IPS-18a (cell line): ENCODE data around the gene SEPTIN1.
A peak's percentile ranks its signal among the peaks of the same experiment; 100 is the strongest.

Experiments
- H3K27ac ChIP-seq: one replicate; pipeline ENCODE4 v1.5.1; 2013; ENCODE audit warnings: low read length
- H3K27me3 ChIP-seq: one replicate; pipeline ENCODE4 v1.6.1; 2013; ENCODE audit warnings: mild to moderate bottlenecking, low read length; ENCODE audit not compliant: control insufficient read depth, insufficient read depth
- H3K36me3 ChIP-seq: one replicate; pipeline ENCODE4 v1.6.1; 2013; ENCODE audit warnings: low read depth, low read length; ENCODE audit not compliant: control insufficient read depth
- H3K4me1 ChIP-seq: one replicate; pipeline ENCODE4 v1.6.1; 2013; ENCODE audit warnings: low read depth, low read length; ENCODE audit not compliant: control insufficient read depth
- H3K4me3 ChIP-seq: one replicate; pipeline ENCODE4 v1.5.1; 2013; ENCODE audit warnings: low read length
- H3K9ac ChIP-seq: one replicate; pipeline ENCODE4 v1.6.1; 2013; ENCODE audit warnings: mild to moderate bottlenecking, low read length, moderate library complexity
- H3K9me3 ChIP-seq: one replicate; pipeline ENCODE4 v1.6.1; 2013; ENCODE audit warnings: low read depth, low read length; ENCODE audit not compliant: control insufficient read depth

Gene SEPTIN1

GRCh38 chr16:30416047-30416603, 33.8 kb upstream of the SEPTIN1 start:
- Histone ChIP-seq H3K36me3 (peaks cover 21% of the 10 kb centered on the region), H3K9ac (no peak overlapping the region), H3K27ac (no peak overlapping the region)

GRCh38 chr16:30414159-30414558, 31.8 kb upstream of the SEPTIN1 start:
- H3K9ac ChIP-seq = no peak overlapping the region
- no peaks in the 10 kb centered on the region for H3K9me3 ChIP-seq
- H3K4me1 ChIP-seq = peaks cover 5% of the 10 kb centered on the region
- H3K27me3 ChIP-seq = no peaks in the 10 kb centered on the region
- peaks cover 17% of the 10 kb centered on the region for H3K36me3 ChIP-seq
- H3K4me3 ChIP-seq = no peak overlapping the region
- H3K27ac ChIP-seq = no peak overlapping the region

More at GRCh38 chr16:30416047-30416603, 33.8 kb upstream of the SEPTIN1 start:
- no peak overlapping the region for H3K4me3 ChIP-seq
- H3K27me3 ChIP-seq = no peaks in the 10 kb centered on the region
- H3K4me1 ChIP-seq = peaks cover 5% of the 10 kb centered on the region
- no peaks in the 10 kb centered on the region for H3K9me3 ChIP-seq

GRCh38 chr16:30413112-30413806, 30.9 kb upstream of the SEPTIN1 start:
- Histone ChIP-seq H3K4me3 (no peak overlapping the region), H3K4me1 (peaks cover under 1% of the 10 kb centered on the region), H3K9me3 (no peaks in the 10 kb centered on the region), H3K27ac (no peak overlapping the region), H3K27me3 (no peaks in the 10 kb centered on the region), H3K36me3 (peaks cover 14% of the 10 kb centered on the region), H3K9ac (no peak overlapping the region)

- no peaks in the 10 kb centered on the region for H3K9me3 ChIP-seq
- H3K9ac ChIP-seq = no peak overlapping the region
- H3K4me1 ChIP-seq = peaks cover 3% of the 10 kb centered on the region
- peaks cover 14% of the 10 kb centered on the region for H3K36me3 ChIP-seq
- no peaks in the 10 kb centered on the region for H3K27me3 ChIP-seq
- H3K4me3 ChIP-seq = no peak overlapping the region
- H3K27ac ChIP-seq = no peak overlapping the region
These were observed 27.0 kb upstream of the SEPTIN1 start for GRCh38 chr16:30409125-30410060.

- Histone ChIP-seq H3K27me3 (no peaks in the 10 kb centered on the region), H3K27ac (no peak overlapping the region), H3K9ac (peak overlapping the region; percentile 63), H3K4me1 (peaks cover 3% of the 10 kb centered on the region), H3K9me3 (no peaks in the 10 kb centered on the region), H3K36me3 (peaks cover 9% of the 10 kb centered on the region), H3K4me3 (peak overlapping the region; percentile 56)
These were observed 25.6 kb upstream of the SEPTIN1 start for GRCh38 chr16:30407804-30408534.

GRCh38 chr16:30407102-30407803, 24.9 kb upstream of the SEPTIN1 start, which contains the start of gene ZNF771:
Gene ZNF771 (plus strand): TSS chr16:30407606. CDS start chr16:30408054, 448 bp downstream.
- no peaks in the 10 kb centered on the region for H3K27me3 ChIP-seq
- peak within 1 kb of the TSS; percentile 63 for H3K9ac ChIP-seq
- H3K27ac ChIP-seq = peak within 1 kb of the TSS; percentile 3
- H3K36me3 ChIP-seq = peaks cover 5% of the 10 kb centered on the region
- H3K4me3 ChIP-seq = peak within 1 kb of the TSS; percentile 56
- peaks cover 3% of the 10 kb centered on the region for H3K4me1 ChIP-seq
- H3K9me3 ChIP-seq = no peaks in the 10 kb centered on the region

GRCh38 chr16:30406795-30407101, 24.4 kb upstream of the SEPTIN1 start:
- Histone ChIP-seq H3K9ac (peak overlapping the region; percentile 63), H3K36me3 (peaks cover 5% of the 10 kb centered on the region), H3K4me3 (peak overlapping the region; percentile 56), H3K9me3 (no peaks in the 10 kb centered on the region), H3K27ac (peak overlapping the region; percentile 3), H3K4me1 (peaks cover 3% of the 10 kb centered on the region), H3K27me3 (no peaks in the 10 kb centered on the region)

- H3K4me3 ChIP-seq = no peak overlapping the region
- no peak overlapping the region for H3K9ac ChIP-seq
These were observed 19.5 kb upstream of the SEPTIN1 start for GRCh38 chr16:30401768-30402425.

GRCh38 chr16:30399435-30400186, 17.2 kb upstream of the SEPTIN1 start:
- Histone ChIP-seq H3K9me3 (no peaks in the 10 kb centered on the region), H3K9ac (peak overlapping the region; percentile 85), H3K4me1 (peaks cover 6% of the 10 kb centered on the region), H3K4me3 (peak overlapping the region; percentile 65), H3K27me3 (no peaks in the 10 kb centered on the region), H3K27ac (peak overlapping the region; percentile 72), H3K36me3 (peaks cover 21% of the 10 kb centered on the region)

More at GRCh38 chr16:30401768-30402425, 19.5 kb upstream of the SEPTIN1 start:
- Histone ChIP-seq H3K4me1 (peaks cover 6% of the 10 kb centered on the region), H3K9me3 (no peaks in the 10 kb centered on the region), H3K27me3 (no peaks in the 10 kb centered on the region), H3K36me3 (peaks cover 20% of the 10 kb centered on the region), H3K27ac (no peak overlapping the region)
